Endothelial cell of umbilical vein (primary cell): Measurements from ENCODE around the gene MAP2K5. TPM values are rescaled to one million over a fixed set of nuclear protein-coding genes. Genes with fewer than 3 reads are reported as not detected.
A peak's percentile ranks its signal among the peaks of the same experiment; 100 is the strongest.

Experiments used
- BruUV-seq: library from RNA; stranded (reverse); fragments of 400-500 nt; replicated peaks from 2 replicates; lab custom pipeline; 2021; lab: Mats Ljungman, UMichigan
- CTCF ChIA-PET: fragments of 300-600, 350-600 bp; sonication (Branson Sonifier 250); formaldehyde crosslinking; loops from one replicate; lab custom pipeline; 2021; ENCODE audit warnings: antibody characterized with exemption, inconsistent platforms; lab: Charles Lee
- POLR2A ChIA-PET: fragments of 300-600, 350-600 bp; sonication (Branson Sonifier 250); formaldehyde crosslinking; loops from one replicate; lab custom pipeline; 2021; ENCODE audit warnings: antibody characterized with exemption, inconsistent platforms; lab: Charles Lee
- DNase-seq: peaks from one replicate; pipeline ENCODE4 v3.0.0-alpha.2; 2011; ENCODE audit warnings: low read depth, low spot score
- FAIRE-seq: peaks from 2 replicates; lab custom pipeline; 2011; peaks lifted over from hg19 to GRCh38; lab: Jason Lieb, UNC
- H2AFZ ChIP-seq: 2 replicates; pipeline ENCODE4 v1.6.0; 2012; ENCODE audit warnings: low read depth, low read length, control low read depth, inconsistent platforms
- H3K27ac ChIP-seq: 2 replicates; pipeline ENCODE4 v1.5.1; 2011; ENCODE audit warnings: low read depth, mild to moderate bottlenecking, control low read depth, low read length, moderate library complexity; ENCODE audit not compliant: insufficient read depth
- H3K27me3 ChIP-seq, 2 experiments: 2 replicates each; pipeline versions ENCODE4 v1.6.0 to v1.6.1; 2011; ENCODE audit warnings: low read length in 2 of 2, mixed read lengths in 1 of 2; ENCODE audit not compliant: control insufficient read depth in 2 of 2, insufficient read depth in 2 of 2
- H3K36me3 ChIP-seq, 2 experiments: 2 replicates in 1 of 2; 3 replicates in 1 of 2; pipeline ENCODE4 v1.5.1; 2011; ENCODE audit warnings: low read length in 2 of 2, mild to moderate bottlenecking in 1 of 2, moderate library complexity in 1 of 2; ENCODE audit not compliant: control insufficient read depth in 2 of 2, insufficient read depth in 2 of 2; ENCODE audit errors: extremely low read depth in 1 of 2
- H3K4me1 ChIP-seq: 3 replicates; pipeline ENCODE4 v1.5.1; 2011; ENCODE audit warnings: mild to moderate bottlenecking, low read length; ENCODE audit not compliant: control insufficient read depth, insufficient read depth; ENCODE audit errors: extremely low read depth
- H3K4me2 ChIP-seq: 2 replicates; pipeline ENCODE4 v1.6.1; 2011; ENCODE audit warnings: low read length, control low read depth, mixed read lengths; ENCODE audit not compliant: insufficient read depth
- H3K4me3 ChIP-seq, 3 experiments: fragments of 200-600 bp in 1 of 3; sonication (generic), shearing (Covaris generic) in 1 of 3; replicated peaks in 1 of 3; 2 replicates each; pipeline ENCODE4 v1.5.1; 2011 to 2016; ENCODE audit warnings: control low read depth in 3 of 3, low read length in 3 of 3, mild to moderate bottlenecking in 2 of 3, inconsistent platforms in 1 of 3, low read depth in 1 of 3, moderate library complexity in 1 of 3; ENCODE audit not compliant: insufficient read depth in 1 of 3
- H3K79me2 ChIP-seq: 2 replicates; pipeline ENCODE4 v1.6.0; 2012; ENCODE audit warnings: low read length, inconsistent platforms; ENCODE audit not compliant: control insufficient read depth, insufficient read depth
- H3K9ac ChIP-seq: replicated peaks from 2 replicates; pipeline ENCODE3; 2011; ENCODE audit warnings: low read length, control low read depth; ENCODE audit not compliant: insufficient read depth; ENCODE audit errors: extremely low read depth
- H3K9me1 ChIP-seq: replicated peaks from 3 replicates; pipeline ENCODE4 v1.6.0; 2011; ENCODE audit warnings: mild to moderate bottlenecking, low read length; ENCODE audit not compliant: control insufficient read depth, insufficient read depth; ENCODE audit errors: extremely low read depth
- H3K9me3 ChIP-seq: replicated peaks from 2 replicates; pipeline ENCODE4 v1.5.1; 2012; ENCODE audit warnings: low read length, inconsistent platforms; ENCODE audit not compliant: control insufficient read depth, insufficient read depth
- H4K20me1 ChIP-seq: replicated peaks from 2 replicates; pipeline ENCODE3; 2011; ENCODE audit warnings: mild to moderate bottlenecking, low read length; ENCODE audit not compliant: control insufficient read depth, insufficient read depth; ENCODE audit errors: extremely low read depth
- CTCF ChIP-seq, 2 donors: IDR thresholded peaks; 1 replicate in 1 of 2; 2 replicates in 1 of 2; pipeline ENCODE4 v1.5.1; 2011; ENCODE audit warnings: low read length in 2 of 2, mild to moderate bottlenecking in 2 of 2, moderate library complexity in 2 of 2, control low read depth in 1 of 2, inconsistent platforms in 1 of 2, low read depth in 1 of 2; ENCODE audit not compliant: insufficient read depth in 1 of 2; ENCODE audit errors: extremely low read depth in 1 of 2
- EZH2 ChIP-seq: IDR thresholded peaks from 2 replicates; pipeline ENCODE4 v1.6.1; 2012; ENCODE audit warnings: borderline replicate concordance, low read depth, mild to moderate bottlenecking, moderate library complexity, low read length, inconsistent platforms; ENCODE audit not compliant: severe bottlenecking
- FOS ChIP-seq: IDR thresholded peaks from 2 replicates; pipeline ENCODE4 v1.6.1; 2011; ENCODE audit warnings: mild to moderate bottlenecking, low read length, moderate library complexity, borderline replicate concordance; ENCODE audit not compliant: insufficient read depth
- GATA2 ChIP-seq: IDR thresholded peaks from 2 replicates; pipeline ENCODE4 v1.7.0; 2011; ENCODE audit warnings: low read depth, mild to moderate bottlenecking, moderate library complexity, mixed read lengths, low read length; ENCODE audit not compliant: insufficient read length, insufficient read depth
- JUN ChIP-seq: IDR thresholded peaks from 2 replicates; pipeline ENCODE4 v1.6.1; 2011; ENCODE audit warnings: borderline replicate concordance, low read depth; ENCODE audit not compliant: insufficient read length, insufficient read depth
- MYC ChIP-seq: IDR thresholded peaks from one replicate; pipeline ENCODE4 v1.6.1; 2011; ENCODE audit warnings: mild to moderate bottlenecking, low read depth, low read length
- POLR2A ChIP-seq: IDR thresholded peaks from 2 replicates; pipeline ENCODE4 v1.6.1; 2012; ENCODE audit warnings: low read depth, mild to moderate bottlenecking, control low read depth, low read length
- POLR2AphosphoS5 ChIP-seq: IDR thresholded peaks from 2 replicates; pipeline ENCODE4 v1.6.1; 2012; ENCODE audit warnings: low read depth, mild to moderate bottlenecking, control low read depth, low read length, moderate library complexity; ENCODE audit not compliant: insufficient read depth
- dilution Hi-C: fragments of 300-500 bp; cut with MboI; formaldehyde crosslinking; loops from one replicate; pipeline ENCODE4 v1.15.0; 2019; ENCODE audit warnings: low sequenced_read_pairs; ENCODE audit not compliant: extremely low pct_ligation_motif_present
- intact Hi-C: fragments of 100-400 bp; cut with micrococcal nuclease; formaldehyde crosslinking; loops from one replicate; pipeline ENCODE4 v1.10.0; 2022
- polyA plus RNA-seq, 4 experiments: library from polyadenylated mRNA; depleted of rRNA in 3 of 4; stranded (reverse) in 3 of 4; unstranded in 1 of 4; fragments of >200 nt; gene quantifications; 2 replicates each; pipeline versions ENCODE4 v1.2.1 to v1.2.3, GENCODE V29; 2011 to 2012; ENCODE audit warnings: missing spikeins in 1 of 4
- total RNA-seq: library from RNA; stranded (reverse); gene quantifications from 2 replicates; pipeline ENCODE4 v1.2.3, GENCODE V29; 2021
- TF ChIP-seq, protein P1 (sequence below): IDR thresholded peaks from 2 replicates; pipeline ENCODE4 v1.6.1; 2011; ENCODE audit not compliant: insufficient read depth, insufficient read length

The MAP2K5 gene
- total and polyA plus RNA-seq, 2 donors (not counting 3 experiments of a cell fraction or from before 2014, with no cell fraction given): 4.9 to 24.7 TPM

DNA sequence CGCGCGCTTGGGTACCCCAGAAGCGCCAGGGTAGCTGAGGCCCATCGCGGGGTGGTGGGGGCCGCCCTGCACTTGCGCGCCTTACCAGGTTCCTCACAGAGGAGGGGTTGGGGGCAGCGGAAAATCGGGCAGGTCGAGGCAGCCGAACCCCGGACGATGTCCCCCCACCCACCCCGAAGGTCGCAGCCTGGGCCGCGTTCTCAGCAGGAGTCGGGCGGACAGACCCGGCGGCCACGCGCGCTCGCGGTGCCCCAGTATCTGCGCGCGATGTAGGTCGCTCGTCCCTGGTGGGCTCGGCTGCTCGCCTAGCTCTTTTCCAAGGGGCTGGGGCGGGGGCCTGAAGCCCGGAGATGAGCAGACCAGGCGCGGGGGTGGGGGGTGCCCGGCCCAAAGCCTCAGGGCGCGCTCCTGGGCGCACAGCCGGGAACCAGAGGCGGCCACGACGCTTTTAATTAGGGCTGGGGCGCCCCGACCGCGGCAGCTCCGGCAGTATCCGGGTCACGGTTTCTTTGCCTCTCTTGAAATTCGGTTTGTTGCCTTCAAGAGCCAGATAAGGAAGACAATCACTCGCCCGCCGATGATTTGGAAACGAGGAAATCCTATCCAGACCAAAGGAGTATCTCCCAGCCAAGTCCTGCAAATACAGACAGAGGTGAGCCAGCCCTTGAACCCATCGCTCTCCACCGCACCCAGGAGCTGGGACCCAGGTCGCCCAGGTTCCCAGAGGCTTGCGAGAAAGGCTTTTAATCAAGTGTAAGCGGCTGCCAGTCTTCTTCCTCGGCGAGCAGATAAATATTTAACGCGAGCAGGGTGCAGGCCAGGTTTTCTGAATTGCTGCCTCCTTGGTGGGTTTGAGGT lies 287.4 kb downstream of the MAP2K5 start:
- no peaks in the 10 kb centered on the region for H3K9me1 ChIP-seq
- H2AFZ ChIP-seq: no peak overlapping the region
- DNase-seq: no peak
- TF ChIP-seq EZH2 (peak; percentile 34), MYC (no peak)
- no peaks in the 10 kb centered on the region for H3K9me3 ChIP-seq
- H3K9ac ChIP-seq: no peak overlapping the region
- H3K27ac ChIP-seq: no peak overlapping the region
- no TSS peak for BruUV-seq
- CTCF ChIA-PET: interaction anchor here (0.6 kb wide), 1 partner anchor 10 kb away, joined by 3 read pairs; no protein-coding TSS in a partner anchor
- H3K4me1 ChIP-seq: peaks cover 24% of the 10 kb centered on the region
- no peak overlapping the region for H3K4me2 ChIP-seq
- H3K79me2 ChIP-seq: no peaks in the 10 kb centered on the region
- intact Hi-C loops: loop anchor here (5.0 kb wide), 1 partner anchor 508 kb away; no protein-coding TSS in a partner anchor
- H3K27me3 ChIP-seq: peaks cover 82 to 96% of the 10 kb centered on the region in 2 experiments
- dilution Hi-C loops: no loop called here
- H4K20me1 ChIP-seq: no peaks in the 10 kb centered on the region
- no peaks in the 10 kb centered on the region for H3K36me3 ChIP-seq
- no peak overlapping the region for H3K4me3 ChIP-seq
- POLR2A ChIA-PET: no interaction called here
- FAIRE-seq: no peak

DNA sequence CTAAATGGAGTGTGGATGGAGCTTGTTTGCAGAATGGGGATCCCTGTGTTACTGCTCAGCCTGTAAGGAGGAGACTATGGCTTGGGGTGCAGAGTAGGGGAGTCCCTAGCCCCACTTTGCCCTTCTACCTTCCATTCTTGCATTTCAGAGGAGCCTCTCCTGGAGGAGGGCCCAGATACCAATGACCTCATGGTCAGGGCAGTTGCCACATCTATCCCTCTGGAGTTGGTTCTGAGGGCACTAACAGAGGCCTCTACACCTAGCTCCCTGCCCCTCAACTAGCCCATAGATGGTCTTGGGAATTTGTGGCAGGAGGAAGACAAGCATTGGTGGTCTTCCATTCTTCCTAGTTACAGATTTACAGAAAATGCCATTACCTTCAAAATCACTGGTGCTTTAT lies 288.9 kb downstream of the MAP2K5 start:
- CTCF ChIA-PET: interaction anchor here (1.0 to 3.1 kb wide), 5 partner anchors 9 to 885 kb away, joined by 3 to 36 read pairs (median 12); no protein-coding TSS in a partner anchor
- H3K27me3 ChIP-seq: peaks cover 80 to 97% of the 10 kb centered on the region in 2 experiments

More for the DNA sequence above, 288.9 kb downstream of the MAP2K5 start:
- Histone ChIP-seq H2AFZ (no peak overlapping the region), H3K27ac (no peak overlapping the region), H3K9me1 (no peaks in the 10 kb centered on the region), H3K4me3 (no peak overlapping the region), H3K36me3 (no peaks in the 10 kb centered on the region), H3K79me2 (no peaks in the 10 kb centered on the region), H3K4me1 (peaks cover 32% of the 10 kb centered on the region), H3K4me2 (no peak overlapping the region), H3K9ac (no peak overlapping the region), H4K20me1 (no peaks in the 10 kb centered on the region), H3K9me3 (no peaks in the 10 kb centered on the region)
- TF ChIP-seq CTCF (IDR thresholded peaks at IDR 0.05; ENCODE audit: extremely low read depth in 1 of 2, insufficient read depth in 1 of 2, low read depth in 1 of 2, low read length in 2 of 2): no peak
- no peak for TF ChIP-seq GATA2
- no peak for TF ChIP-seq POLR2AphosphoS5
- TF ChIP-seq, protein P1, sequence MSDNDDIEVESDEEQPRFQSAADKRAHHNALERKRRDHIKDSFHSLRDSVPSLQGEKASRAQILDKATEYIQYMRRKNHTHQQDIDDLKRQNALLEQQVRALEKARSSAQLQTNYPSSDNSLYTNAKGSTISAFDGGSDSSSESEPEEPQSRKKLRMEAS: no peak
- TF ChIP-seq POLR2A: no peak
- no peak for TF ChIP-seq EZH2
- no peak for TF ChIP-seq JUN
- no peak for TF ChIP-seq MYC
- TF ChIP-seq FOS: no peak
- POLR2A ChIA-PET: no interaction called here
- no TSS peak for BruUV-seq
- intact Hi-C loops: loop anchor here (5.0 kb wide), 1 partner anchor 509 kb away; no protein-coding TSS in a partner anchor
- DNase-seq (no peak), FAIRE-seq (no peak)
- dilution Hi-C loops: no loop called here
